Endometrial microvascular endothelial cells (primary cell): Measurements from ENCODE around the gene ZSCAN25. TPM values are rescaled to one million over a fixed set of nuclear protein-coding genes. Genes with fewer than 3 reads are reported as not detected.
"Not testable (repeated sequence)": the region's sequence is repeated elsewhere in the genome, so short reads cannot be mapped to it uniquely, and the experiment has no call there.

ENCODE experiments used
- in situ Hi-C: cut with HindIII; loops from 2 replicates; pipeline ENCODE4 v1.10.0; 2017; ENCODE audit warnings: low sequenced_read_pairs, low pct_unique_long_range_greater_than_20kb; ENCODE audit errors: inconsistent ontology term
- total RNA-seq: library from RNA; depleted of rRNA; stranded (reverse); fragments of >200 nt; gene quantifications from one replicate; pipeline ENCODE4 v1.2.3, GENCODE V29; 2015; ENCODE audit errors: inconsistent ontology term

Gene ZSCAN25
- 17.3 TPM for total RNA-seq

- in situ Hi-C loops = no loop called here
These were observed at the start of gene ZSCAN25 for GRCh38 chr7:99616359-99617191. ZSCAN25 (plus strand) TSS chr7:99616946; CDS start chr7:99619607, 2,661 bp downstream.

GRCh38 chr7:99568770-99569169 is 48.0 kb upstream of the ZSCAN25 start:
- in situ Hi-C loops = not testable (repeated sequence)

- in situ Hi-C loops = no loop called here
These were observed 45.0 kb upstream of the ZSCAN25 start for GRCh38 chr7:99571768-99572167.

- in situ Hi-C loops = no loop called here
These were observed 43.5 kb upstream of the ZSCAN25 start for GRCh38 chr7:99573257-99573656.

GRCh38 chr7:99576251-99576650 is 40.5 kb upstream of the ZSCAN25 start:
- in situ Hi-C loops = no loop called here

- in situ Hi-C loops = no loop called here
These were observed 37.3 kb upstream of the ZSCAN25 start for GRCh38 chr7:99579281-99579955.

- in situ Hi-C loops = no loop called here
These were observed 36.6 kb upstream of the ZSCAN25 start for GRCh38 chr7:99579956-99580777.

- in situ Hi-C loops = not testable (repeated sequence)
These were observed 35.9 kb upstream of the ZSCAN25 start for GRCh38 chr7:99580778-99581332.

- in situ Hi-C loops = no loop called here
These were observed 27.9 kb upstream of the ZSCAN25 start for GRCh38 chr7:99588868-99589267.

- in situ Hi-C loops = no loop called here
These were observed 21.6 kb upstream of the ZSCAN25 start for GRCh38 chr7:99594948-99595745.

- in situ Hi-C loops = no loop called here
These were observed 20.3 kb upstream of the ZSCAN25 start for GRCh38 chr7:99596408-99596955.

- in situ Hi-C loops = no loop called here
These were observed 18.8 kb upstream of the ZSCAN25 start, which contains the start of gene TMEM225B for GRCh38 chr7:99597762-99598501. TMEM225B (plus strand) TSS chr7:99598267; CDS start chr7:99604389, 6,122 bp downstream.

- in situ Hi-C loops = no loop called here
These were observed 16.9 kb upstream of the ZSCAN25 start for GRCh38 chr7:99599836-99600235.

GRCh38 chr7:99601656-99602310 is 15.0 kb upstream of the ZSCAN25 start:
- in situ Hi-C loops = no loop called here

GRCh38 chr7:99605527-99605926 is 11.2 kb upstream of the ZSCAN25 start:
- in situ Hi-C loops = no loop called here

- in situ Hi-C loops = no loop called here
These were observed 10.2 kb upstream of the ZSCAN25 start for GRCh38 chr7:99606531-99606930.

GRCh38 chr7:99607548-99607947 is 9.2 kb upstream of the ZSCAN25 start:
- in situ Hi-C loops = no loop called here
